Mucosa of descending colon (tissue), 3 donors: ENCODE data around the gene ILF3. TPM values are rescaled to one million over a fixed set of nuclear protein-coding genes. Genes with fewer than 3 reads are reported as not detected.

Experiments
- ATAC-seq: fragments of 200-7000 bp; cut with Tn5 transposase; one replicate; pipeline ENCODE4 v1.9.1; 2020; ENCODE audit warnings: mild to moderate bottlenecking, moderate library complexity
- DNase-seq, 3 donors: peaks; one replicate each; pipeline ENCODE4 v3.0.0-alpha.2; 2020
- H3K36me3 ChIP-seq: fragments of 200-600 bp; one replicate; pipeline ENCODE4 v1.8.0; 2021; ENCODE audit warnings: low read depth, mild to moderate bottlenecking
- H3K4me1 ChIP-seq: fragments of 200-600 bp; one replicate; pipeline ENCODE4 v1.8.0; 2021; ENCODE audit warnings: low read depth, mild to moderate bottlenecking
- H3K4me3 ChIP-seq: fragments of 200-600 bp; one replicate; pipeline ENCODE4 v1.8.0; 2021; ENCODE audit warnings: mild to moderate bottlenecking
- H3K9me3 ChIP-seq: fragments of 200-600 bp; one replicate; pipeline ENCODE4 v1.8.0; 2021; ENCODE audit warnings: mild to moderate bottlenecking
- CTCF ChIP-seq: fragments of 200-600 bp; IDR thresholded peaks from one replicate; pipeline ENCODE4 v1.8.0; 2022; ENCODE audit warnings: antibody characterized with exemption, mild to moderate bottlenecking
- intact Hi-C, 2 donors: fragments of 100-400 bp; cut with DNase I in 1 of 2; cut with micrococcal nuclease in 1 of 2; formaldehyde crosslinking; loops; one replicate each; pipeline versions ENCODE4 v1.11.0 to v1.11.1; 2022; cut with DNase I, micrococcal nuclease
- long read RNA-seq, 2 donors: library from polyadenylated mRNA; unstranded; transcript quantifications; one replicate each; pipeline ENCODE4 v2.0.0, GENCODE V29; 2019 to 2021
- total RNA-seq, 3 donors: library from RNA; stranded (reverse); fragmentation: NEBNext Ultra II Directional in 2 of 3; extraction: Animal tissue kit (Norgen Biotek cat#: 25700) in 2 of 3; gene quantifications; one replicate each; pipeline versions ENCODE4 v1.2.1 to v1.2.4, GENCODE V29; 2021 to 2023
- donor health status: DM: no; HTN: no; CAD: no; lungs with moderate emphysema.
- donor health status: DM: no; HTN: no; CAD: no.
- donor health status: DM: no; HTN: yes; CAD: no.

ILF3 gene
- total RNA-seq = 100 to 1,000 TPM; 151 to 213 (median 178) TPM
- long read RNA-seq, donor 1, full-length matches to known transcripts = 27 of 145 reads
- long read RNA-seq, donor 1, partial matches to known transcripts = 30 of 145 reads
- long read RNA-seq, donor 1, other reads (novel, unspliced or antisense) = 88 of 145 reads
- long read RNA-seq, donor 2, partial matches to known transcripts = 57 of 71 reads
- long read RNA-seq, donor 2, other reads (novel, unspliced or antisense) = 11 of 71 reads

GRCh38 chr19:10653732-10654609 lies at the start of gene ILF3:
Gene ILF3, plus strand, starts transcription at chr19:10654346. Its CDS starts 16,260 bp downstream, at chr19:10670606.
- ATAC-seq (peak; percentile 93), DNase-seq (peak; percentile 99 to 100 (median 100))
- intact Hi-C loops = no loop called here
- Histone ChIP-seq H3K4me3 (peak within 1 kb of the TSS; percentile 93), H3K36me3 (peaks cover 6% of the 10 kb centered on the region), H3K9me3 (no peaks in the 10 kb centered on the region), H3K4me1 (peaks cover 29% of the 10 kb centered on the region)
- TF ChIP-seq CTCF = no peak

GRCh38 chr19:10604460-10604980 lies 49.6 kb upstream of the ILF3 start:
- peak; percentile 13 for ATAC-seq
- H3K9me3 ChIP-seq = no peaks in the 10 kb centered on the region
- no peaks in the 10 kb centered on the region for H3K36me3 ChIP-seq
- H3K4me1 ChIP-seq = peaks cover 6% of the 10 kb centered on the region
- intact Hi-C loops = no loop called here
- H3K4me3 ChIP-seq = no peak overlapping the region
- TF ChIP-seq CTCF = no peak
- DNase-seq = no peak

- Histone ChIP-seq H3K9me3 (no peaks in the 10 kb centered on the region), H3K4me1 (peaks cover 7% of the 10 kb centered on the region), H3K4me3 (no peak overlapping the region), H3K36me3 (no peaks in the 10 kb centered on the region)
- intact Hi-C loops = no loop called here
- ATAC-seq = no peak
- no peak for TF ChIP-seq CTCF
- DNase-seq = no peak
Measured at GRCh38 chr19:10611907-10612306, 42.2 kb upstream of the ILF3 start.

- Histone ChIP-seq H3K4me3 (no peak overlapping the region), H3K9me3 (no peaks in the 10 kb centered on the region), H3K36me3 (no peaks in the 10 kb centered on the region), H3K4me1 (peaks cover 7% of the 10 kb centered on the region)
- DNase-seq = peak; percentile 66 to 67 (median 67)
- peak; percentile 92 for ATAC-seq
- no peak for TF ChIP-seq CTCF
- intact Hi-C loops = no loop called here
Measured at GRCh38 chr19:10612499-10613119, 41.5 kb upstream of the ILF3 start.

- intact Hi-C loops = no loop called here
- DNase-seq (no peak), ATAC-seq (no peak)
- H3K4me1 ChIP-seq = peaks cover 7% of the 10 kb centered on the region
- no peak overlapping the region for H3K4me3 ChIP-seq
- H3K9me3 ChIP-seq = no peaks in the 10 kb centered on the region
- no peak for TF ChIP-seq CTCF
- no peaks in the 10 kb centered on the region for H3K36me3 ChIP-seq
Measured at GRCh38 chr19:10615429-10616023, 38.6 kb upstream of the ILF3 start.
